Measurements from ENCODE around the gene ACSL1. TPM values are rescaled to one million over a fixed set of nuclear protein-coding genes. Genes with fewer than 3 reads are reported as not detected.
A peak's percentile ranks its signal among the peaks of the same experiment; 100 is the strongest.

The ACSL1 gene
- total RNA-seq, 1 experiment from 2014 or later = 12.5 TPM

GRCh38 chr4:184807256-184807655 lies 18.5 kb downstream of the ACSL1 start:
- no peak for ATAC-seq
- no peak for TF ChIP-seq SRF (IDR thresholded peaks at IDR 0.05; ENCODE audit: low read depth)
- TF ChIP-seq TCF7L2 (IDR thresholded peaks at IDR 0.05; ENCODE audit: borderline replicate concordance, extremely low read depth, insufficient read depth, insufficient read length) = no peak
- no peak for TF ChIP-seq ATF3 (IDR thresholded peaks at IDR 0.05)
- TF ChIP-seq EZH2 (IDR thresholded peaks at IDR 0.05) = no peak
- no peak for TF ChIP-seq SIN3A (IDR thresholded peaks at IDR 0.05; ENCODE audit: low read depth)
- TF ChIP-seq REST (IDR thresholded peaks at IDR 0.05; ENCODE audit: low read depth) = no peak
- no peak for TF ChIP-seq FOSL1 (IDR thresholded peaks at IDR 0.05; ENCODE audit: low read depth)
- no peak for TF ChIP-seq EGR1 (IDR thresholded peaks at IDR 0.05; ENCODE audit: low read depth)

More at GRCh38 chr4:184807256-184807655, 18.5 kb downstream of the ACSL1 start:
- no peak overlapping the region for H3K9ac ChIP-seq (ENCODE audit: low read length)
- H3K4me1 ChIP-seq (ENCODE audit: control insufficient read depth in 1 of 2, insufficient read depth in 2 of 2, low read length in 2 of 2) = peaks cover 32 to 34% of the 10 kb centered on the region in 2 experiments
- ChIA-PET CTCF (no interaction called here), RAD21 (ENCODE audit: low non-redundant PET in 1 of 2, low total read pairs in 2 of 2, uncharacterized antibody in 2 of 2, unreplicated experiment in 2 of 2) (interaction anchor here in 1 of 2 experiments (0.5 kb wide), 1 partner anchor 22 kb away, joined by 6 read pairs; no protein-coding TSS in a partner anchor), POLR2A (no interaction called here)
- intact Hi-C loops (cut with micrococcal nuclease) = no loop called here
- no peaks in the 10 kb centered on the region for H4K20me1 ChIP-seq (ENCODE audit: insufficient read depth)
- H3K27me3 ChIP-seq (ENCODE audit: insufficient read depth, low read length) = no peaks in the 10 kb centered on the region
- no peaks in the 10 kb centered on the region for H3K79me2 ChIP-seq (ENCODE audit: insufficient read depth, low read length)
- no peak overlapping the region for H3K4me3 ChIP-seq (replicated peaks in 1 of 2; ENCODE audit: low read depth in 1 of 2, low read length in 2 of 2)
- H3K9me2 ChIP-seq (ENCODE audit: insufficient read depth) = no peaks in the 10 kb centered on the region
- no peak overlapping the region for H2AFZ ChIP-seq (ENCODE audit: low read depth, low read length, poor library complexity, severe bottlenecking)
- BruUV-seq (replicated peaks) = no TSS peak
- no peak overlapping the region for H3K27ac ChIP-seq (ENCODE audit: low read depth, low read length)
- no peaks in the 10 kb centered on the region for H3K9me3 ChIP-seq (ENCODE audit: control insufficient read depth in 1 of 2, insufficient read depth in 1 of 2, low read depth in 1 of 2, low read length in 2 of 2)
- no peaks in the 10 kb centered on the region for H3K36me3 ChIP-seq (ENCODE audit: control insufficient read depth in 1 of 2, insufficient read depth in 2 of 2, low read length in 2 of 2)
- no peak for DNase-seq (ENCODE audit: low read depth, low spot score)
- peak overlapping the region; percentile 42; the same call in 1 of the 2 replicates for H3K4me2 ChIP-seq (ENCODE audit: low read length)
